ENCODE results near the gene TSEN54.

Gene TSEN54

DNA sequence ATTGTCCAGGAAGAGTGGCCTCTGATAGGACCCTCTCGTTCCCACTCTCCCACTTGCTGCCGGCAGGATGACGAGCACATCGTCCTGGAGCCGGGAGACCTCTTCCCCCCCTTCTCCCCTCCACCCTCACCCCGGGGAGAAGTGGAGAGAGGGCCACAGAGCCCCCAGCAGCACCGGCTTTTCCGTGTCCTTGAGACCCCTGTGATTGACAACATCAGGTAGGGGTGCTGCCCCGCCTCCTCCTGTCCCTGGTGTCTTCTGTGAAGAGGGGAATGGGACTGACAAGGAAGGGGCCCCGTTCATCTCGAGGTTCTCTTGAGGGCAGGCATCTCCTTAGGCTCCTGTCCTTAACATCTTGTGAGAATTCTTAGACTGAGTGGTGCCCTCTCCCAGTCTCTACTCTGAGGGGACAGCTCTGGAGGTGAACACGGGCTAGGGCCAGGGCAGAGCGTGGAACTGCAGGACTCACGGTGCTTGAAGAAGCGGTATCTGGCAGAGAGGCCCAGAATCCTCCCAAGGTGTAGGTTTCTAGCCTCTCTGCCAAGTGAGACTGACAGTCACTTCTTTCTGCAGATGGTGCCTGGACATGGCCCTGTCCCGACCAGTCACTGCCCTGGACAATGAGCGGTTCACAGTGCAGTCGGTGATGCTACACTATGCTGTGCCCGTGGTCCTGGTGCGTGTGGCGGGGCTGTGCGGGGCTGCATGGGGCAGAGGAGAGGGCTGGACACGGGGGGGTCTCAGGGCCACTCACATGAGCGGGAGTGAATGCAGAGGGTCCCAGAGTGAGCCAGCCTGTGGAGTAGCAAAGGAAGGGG, 27.4 kb upstream of the TSEN54 start:
- DNase-seq (ENCODE audit: low read depth in 2 of 2): no peak

DNA sequence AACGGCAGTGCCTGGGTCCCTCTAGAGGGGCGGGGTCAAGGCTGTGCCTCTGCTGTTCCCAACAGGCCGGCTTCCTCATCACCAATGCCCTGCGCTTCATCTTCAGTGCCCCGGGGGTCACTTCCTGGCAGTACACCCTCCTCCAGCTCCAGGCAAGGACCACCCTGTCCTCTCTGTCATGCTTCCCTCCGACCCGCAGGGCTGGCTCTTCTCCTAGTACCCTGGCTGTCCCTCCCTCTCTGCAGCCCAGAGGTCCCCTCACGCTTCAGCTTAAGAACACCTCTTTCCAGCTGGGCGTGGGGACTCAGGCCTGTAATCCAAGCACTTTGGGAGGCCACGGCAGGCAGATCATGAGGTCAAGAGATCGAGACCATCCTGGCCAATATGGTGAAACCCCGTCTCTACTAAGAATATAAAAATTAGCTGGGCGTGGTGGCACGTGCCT, 26.8 kb upstream of the TSEN54 start:
- DNase-seq (ENCODE audit: low read depth in 2 of 2): no peak

DNA sequence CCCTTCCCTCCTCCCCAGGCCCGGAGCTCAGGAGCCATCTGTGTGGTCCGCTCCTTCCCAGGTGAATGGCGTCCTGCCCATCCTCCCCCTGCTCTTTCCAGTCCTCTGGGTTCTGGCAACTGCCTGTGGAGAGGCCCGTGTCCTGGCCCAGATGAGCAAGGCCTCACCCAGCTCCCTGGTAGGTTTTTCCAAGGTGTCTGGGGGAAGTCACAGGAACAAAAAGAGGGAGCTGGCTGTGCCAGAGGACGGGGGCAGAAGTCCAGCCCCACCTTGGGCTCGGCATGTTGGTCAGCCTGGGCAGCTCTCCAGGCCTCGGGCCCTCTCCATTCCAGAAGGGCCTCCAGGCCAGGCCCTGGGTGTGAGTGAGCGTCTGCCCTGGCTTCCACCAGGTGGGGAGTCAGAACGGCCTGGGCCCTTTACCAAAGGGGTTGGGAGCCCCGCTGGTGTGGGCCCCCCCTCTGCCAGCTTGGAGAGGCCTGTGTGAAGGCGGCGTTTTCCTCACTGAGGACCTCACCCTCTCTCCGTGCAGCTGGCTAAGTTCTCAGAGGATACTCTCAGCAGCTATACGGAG, 26.1 kb upstream of the TSEN54 start:
- no peak for DNase-seq (ENCODE audit: low read depth in 2 of 2)

DNA sequence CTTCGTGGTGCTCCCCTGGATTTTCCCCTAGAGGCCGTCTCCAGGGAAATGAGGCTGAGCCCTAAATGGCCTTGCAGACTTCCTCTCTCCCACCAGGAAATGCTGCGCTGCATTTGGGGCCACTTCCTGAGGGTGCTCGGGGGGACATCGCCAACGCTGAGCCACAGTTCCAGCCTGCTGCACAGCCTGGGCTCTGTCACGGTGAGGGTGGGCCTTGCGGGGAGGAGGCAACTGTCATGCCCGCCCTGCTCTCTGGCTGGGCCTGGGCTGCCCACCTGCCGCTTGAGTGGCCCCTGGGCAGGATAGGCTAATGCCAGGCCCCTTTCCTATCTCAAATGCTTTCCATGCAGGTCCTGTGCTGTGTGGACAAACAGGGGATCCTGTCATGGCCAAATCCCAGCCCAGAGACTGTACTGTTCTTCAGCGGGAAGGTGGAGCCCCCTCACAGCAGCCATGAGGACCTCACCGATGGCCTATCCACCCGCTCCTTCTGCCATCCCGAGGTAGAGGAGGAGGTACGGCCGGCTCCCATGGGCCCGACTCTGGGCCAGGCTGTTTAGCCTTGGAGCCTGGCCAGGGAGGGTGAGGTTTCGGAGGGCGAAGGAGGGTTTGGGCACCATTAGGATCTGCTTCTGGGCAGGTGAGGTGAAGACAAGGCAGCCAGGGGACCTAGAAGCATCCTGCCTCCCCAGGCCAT, 25.2 kb upstream of the TSEN54 start:
- DNase-seq (ENCODE audit: low read depth in 2 of 2): no peak

DNA sequence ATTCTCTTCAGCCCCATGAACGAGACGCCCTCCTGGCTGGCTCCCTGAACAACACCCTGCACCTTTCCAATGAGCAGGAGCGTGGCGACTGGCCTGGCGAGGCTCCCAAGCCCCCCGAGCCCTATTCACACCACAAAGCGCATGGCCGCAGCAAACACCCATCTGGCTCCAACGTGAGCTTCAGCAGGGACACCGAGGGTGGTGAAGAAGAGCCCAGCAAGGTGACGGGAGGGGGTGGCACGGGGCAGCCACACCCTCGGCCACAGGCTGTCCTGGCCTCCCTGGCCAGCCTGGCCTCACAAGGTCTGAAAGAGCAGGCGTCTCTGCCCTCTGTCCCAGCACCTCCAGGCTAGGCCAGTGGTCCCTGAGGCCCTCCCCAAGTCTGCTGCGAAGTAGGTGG, 24.6 kb upstream of the TSEN54 start:
- no peak for DNase-seq (ENCODE audit: low read depth in 2 of 2)

DNA sequence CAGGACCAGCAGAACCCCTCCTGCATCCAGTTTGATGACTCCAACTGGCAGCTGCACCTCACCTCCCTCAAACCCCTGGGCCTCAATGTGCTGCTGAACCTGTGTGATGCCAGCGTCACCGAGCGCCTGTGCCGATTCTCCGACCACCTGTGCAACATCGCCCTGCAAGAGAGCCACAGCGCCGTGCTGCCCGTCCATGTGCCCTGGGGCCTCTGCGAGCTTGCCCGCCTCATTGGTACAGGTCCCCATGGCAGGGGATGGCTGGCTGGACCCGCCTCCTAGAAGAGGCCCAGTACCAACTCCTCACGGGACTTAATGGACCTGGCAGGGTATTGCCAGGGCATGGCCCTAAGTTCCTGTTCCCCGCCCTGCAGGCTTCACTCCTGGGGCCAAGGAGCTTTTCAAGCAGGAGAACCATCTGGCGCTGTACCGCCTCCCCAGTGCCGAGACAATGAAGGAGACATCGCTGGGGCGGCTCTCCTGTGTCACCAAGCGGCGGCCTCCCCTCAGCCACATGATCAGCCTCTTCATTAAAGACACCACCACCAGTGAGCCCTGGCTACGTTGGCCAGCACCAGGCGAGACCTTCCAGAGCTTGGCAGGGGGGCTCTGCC, 23.7 kb upstream of the TSEN54 start:
- DNase-seq (ENCODE audit: low read depth in 2 of 2): no peak

DNA sequence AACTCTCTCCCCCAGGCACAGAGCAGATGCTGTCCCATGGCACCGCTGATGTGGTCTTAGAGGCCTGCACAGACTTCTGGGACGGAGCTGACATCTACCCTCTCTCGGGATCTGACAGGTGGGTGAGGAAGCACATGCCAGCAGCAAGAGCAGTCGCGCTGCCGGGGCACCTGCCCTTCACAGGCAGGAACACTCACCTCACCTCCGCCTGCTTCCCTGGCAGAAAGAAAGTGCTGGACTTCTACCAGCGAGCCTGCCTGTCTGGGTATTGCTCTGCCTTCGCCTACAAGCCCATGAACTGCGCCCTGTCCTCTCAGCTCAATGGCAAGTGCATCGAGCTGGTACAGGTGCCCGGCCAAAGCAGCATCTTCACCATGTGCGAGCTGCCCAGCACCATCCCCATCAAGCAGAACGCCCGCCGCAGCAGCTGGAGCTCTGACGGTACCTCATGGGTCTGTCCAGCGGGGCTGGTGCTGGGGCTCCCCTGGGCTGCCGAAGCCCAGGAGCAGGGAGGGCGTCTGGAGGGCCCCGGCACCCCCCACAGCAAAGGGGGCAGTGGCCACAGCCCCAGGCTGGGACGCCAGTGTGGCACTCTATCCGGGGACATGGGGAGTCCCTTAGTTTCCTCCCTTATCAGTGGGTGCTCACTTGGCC, 22.7 kb upstream of the TSEN54 start:
- DNase-seq (ENCODE audit: low read depth in 2 of 2): no peak

DNA sequence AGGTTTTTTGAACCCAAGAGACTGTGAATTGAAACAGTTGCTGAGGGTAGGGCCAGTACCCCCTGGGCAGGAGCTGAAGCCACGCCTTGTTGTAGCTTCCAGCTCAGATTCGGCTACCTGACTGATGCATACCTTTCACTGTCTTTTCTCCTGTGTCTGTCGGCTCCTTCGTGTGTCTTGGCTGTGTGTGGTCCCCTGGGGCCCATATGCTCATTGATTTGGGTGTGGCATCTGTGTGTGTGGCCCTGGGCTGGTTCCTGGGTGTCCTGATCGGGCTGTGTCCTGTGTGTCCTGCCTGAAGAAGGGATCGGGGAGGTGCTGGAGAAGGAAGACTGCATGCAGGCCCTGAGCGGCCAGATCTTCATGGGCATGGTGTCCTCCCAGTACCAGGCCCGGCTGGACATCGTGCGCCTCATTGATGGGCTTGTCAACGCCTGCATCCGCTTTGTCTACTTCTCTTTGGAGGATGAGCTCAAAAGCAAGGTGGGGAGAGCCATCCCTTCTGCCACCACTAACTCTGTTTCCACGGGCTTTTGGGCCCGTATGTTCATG, 21.9 kb upstream of the TSEN54 start:
- DNase-seq (ENCODE audit: low read depth in 2 of 2): no peak

DNA sequence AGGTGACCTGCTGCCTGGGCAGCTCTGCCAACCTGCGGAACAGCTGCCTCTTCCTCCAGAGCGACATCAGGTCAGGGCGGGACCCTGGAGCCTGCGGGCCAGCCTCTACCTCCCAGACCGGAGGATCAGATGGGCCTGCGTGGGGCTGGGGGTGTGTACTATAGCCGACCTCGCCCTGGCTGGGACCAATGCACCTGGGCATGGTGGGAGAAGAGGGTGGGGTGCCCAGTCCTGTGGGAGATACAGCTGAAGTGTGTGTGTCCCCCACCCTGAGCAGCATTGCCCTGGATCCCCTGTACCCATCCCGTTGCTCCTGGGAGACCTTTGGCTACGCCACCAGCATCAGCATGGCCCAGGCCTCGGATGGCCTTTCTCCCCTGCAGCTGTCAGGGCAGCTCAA, 20.3 kb upstream of the TSEN54 start:
- DNase-seq (ENCODE audit: low read depth in 2 of 2): no peak

DNA sequence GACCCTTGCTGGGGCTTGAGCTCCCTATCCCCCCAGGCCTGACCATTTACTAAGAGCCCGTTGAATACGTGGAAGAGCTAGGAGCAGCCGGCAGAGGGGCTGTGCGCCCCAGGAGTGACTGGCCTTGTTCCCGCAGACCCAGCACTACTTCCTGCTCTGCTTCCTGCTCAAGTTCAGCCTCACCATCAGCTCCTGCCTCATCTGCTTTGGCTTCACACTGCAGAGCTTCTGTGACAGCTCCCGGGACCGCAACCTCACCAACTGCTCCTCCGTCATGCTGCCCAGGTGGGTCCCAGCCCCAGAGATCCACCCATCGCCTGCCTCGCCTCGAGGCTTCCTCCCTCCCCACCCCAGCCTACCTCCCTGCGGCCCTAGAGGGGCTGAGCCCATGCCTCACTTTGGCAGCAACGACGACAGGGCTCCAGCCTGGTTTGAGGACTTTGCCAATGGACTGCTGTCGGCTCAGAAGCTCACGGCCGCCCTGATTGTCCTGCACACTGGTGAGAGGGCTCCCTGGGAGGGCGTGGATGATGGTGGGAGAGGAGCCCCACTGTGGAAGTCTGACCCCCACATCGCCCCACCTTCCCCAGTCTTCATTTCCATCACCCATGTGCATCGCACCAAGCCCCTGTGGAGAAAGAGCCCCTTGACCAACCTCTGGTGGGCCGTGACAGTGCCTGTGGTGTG, 18.1 kb upstream of the TSEN54 start:
- no peak for DNase-seq (ENCODE audit: low read depth in 2 of 2)

DNA sequence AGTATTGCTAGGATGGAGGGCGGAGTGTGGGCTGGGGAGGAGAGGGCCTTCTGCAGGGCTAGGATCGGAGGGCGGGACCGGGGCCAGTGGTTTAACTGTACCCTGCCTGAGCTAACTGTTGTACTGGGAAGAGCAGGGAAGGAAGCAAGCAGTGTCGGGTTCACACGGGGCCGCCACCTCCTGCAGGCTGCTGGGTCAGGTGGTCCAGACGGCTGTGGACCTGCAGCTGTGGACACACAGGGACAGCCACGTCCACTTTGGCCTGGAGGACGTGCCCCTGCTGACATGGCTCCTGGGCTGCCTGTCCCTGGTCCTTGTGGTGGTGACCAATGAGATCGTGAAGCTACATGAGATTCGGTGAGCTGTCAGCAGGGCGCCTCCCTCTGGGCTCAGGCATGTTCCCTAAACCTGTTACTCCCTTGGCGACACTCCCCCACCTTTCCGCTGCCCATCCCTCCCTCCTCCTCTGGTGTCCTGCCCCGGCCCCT, 17.6 kb upstream of the TSEN54 start:
- no peak for DNase-seq (ENCODE audit: low read depth in 2 of 2)

DNA sequence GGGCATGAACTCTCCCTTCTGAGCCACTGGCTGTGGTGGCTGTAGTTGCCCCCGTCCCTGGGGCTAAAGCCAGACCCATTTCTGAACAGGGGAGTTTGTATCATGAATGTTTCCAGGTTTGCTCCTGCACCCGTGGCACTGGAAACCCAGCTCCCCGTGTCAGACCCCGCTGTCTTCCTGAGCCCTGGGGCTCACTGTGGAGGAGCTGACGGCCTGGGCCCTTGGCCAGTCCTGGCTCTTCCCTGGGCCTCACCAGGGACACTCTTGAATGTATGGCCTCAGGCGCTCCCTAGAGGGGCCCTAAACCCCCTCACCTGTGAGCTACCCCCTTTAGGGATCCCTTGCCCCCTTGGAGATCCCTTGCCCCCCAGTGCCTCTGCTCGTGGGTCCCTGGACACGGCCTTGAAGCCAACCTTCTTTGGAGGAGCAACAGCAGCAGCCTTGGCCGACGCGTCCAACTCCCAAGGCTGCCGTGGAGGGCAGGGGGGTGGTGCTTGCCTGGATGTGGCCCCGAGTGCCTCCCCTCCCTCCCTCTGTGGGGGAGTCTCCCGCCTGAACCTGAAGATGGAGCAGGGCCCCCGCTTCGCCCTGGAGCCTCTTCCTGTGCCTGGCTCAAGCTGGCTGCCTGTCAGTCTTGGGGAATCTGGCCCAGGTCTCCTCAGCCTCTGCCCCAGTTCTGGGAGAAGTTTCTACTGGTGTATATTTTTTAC, 16.9 kb upstream of the TSEN54 start:
- DNase-seq (ENCODE audit: low read depth in 2 of 2): no peak

DNA sequence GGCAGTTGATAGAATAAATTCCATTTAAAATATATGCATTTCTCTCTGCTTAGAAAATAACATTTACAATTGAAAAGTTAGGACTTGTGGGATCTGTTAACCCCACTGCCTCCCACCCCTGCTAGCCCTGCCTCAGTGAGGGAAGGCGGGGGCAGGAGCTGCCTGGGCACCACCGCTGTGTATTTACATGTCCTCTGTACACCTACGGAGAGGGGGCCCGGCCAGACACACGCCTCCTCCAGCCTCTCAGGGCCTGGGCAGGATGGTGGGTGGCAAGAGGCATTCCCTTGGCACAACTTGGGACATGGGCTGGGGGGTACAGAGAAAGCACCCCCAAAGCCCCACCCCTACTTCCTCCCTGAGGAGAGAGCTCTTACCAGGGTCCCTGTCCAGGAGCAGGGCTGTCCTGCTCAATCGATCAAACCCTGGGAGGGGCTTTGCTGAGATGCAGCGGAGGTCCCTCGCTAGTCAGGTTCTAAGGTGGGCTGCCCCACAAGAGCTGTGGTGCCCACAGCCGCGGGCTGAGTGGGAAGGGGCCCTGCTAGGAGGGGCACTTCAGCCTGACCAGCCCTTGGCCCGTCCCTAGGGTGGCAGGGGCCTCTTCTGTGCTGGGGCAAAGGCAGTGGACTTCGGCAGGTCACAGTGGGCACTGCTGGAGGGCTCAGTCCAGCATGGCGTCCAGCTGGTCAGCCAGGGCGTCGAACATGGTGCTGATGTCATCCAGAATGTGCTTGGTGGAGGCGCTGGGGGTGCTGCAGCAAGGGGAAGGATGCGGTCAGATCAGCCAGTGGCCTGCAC, 15.7 kb upstream of the TSEN54 start:
- no peak for DNase-seq (ENCODE audit: low read depth in 2 of 2)

DNA sequence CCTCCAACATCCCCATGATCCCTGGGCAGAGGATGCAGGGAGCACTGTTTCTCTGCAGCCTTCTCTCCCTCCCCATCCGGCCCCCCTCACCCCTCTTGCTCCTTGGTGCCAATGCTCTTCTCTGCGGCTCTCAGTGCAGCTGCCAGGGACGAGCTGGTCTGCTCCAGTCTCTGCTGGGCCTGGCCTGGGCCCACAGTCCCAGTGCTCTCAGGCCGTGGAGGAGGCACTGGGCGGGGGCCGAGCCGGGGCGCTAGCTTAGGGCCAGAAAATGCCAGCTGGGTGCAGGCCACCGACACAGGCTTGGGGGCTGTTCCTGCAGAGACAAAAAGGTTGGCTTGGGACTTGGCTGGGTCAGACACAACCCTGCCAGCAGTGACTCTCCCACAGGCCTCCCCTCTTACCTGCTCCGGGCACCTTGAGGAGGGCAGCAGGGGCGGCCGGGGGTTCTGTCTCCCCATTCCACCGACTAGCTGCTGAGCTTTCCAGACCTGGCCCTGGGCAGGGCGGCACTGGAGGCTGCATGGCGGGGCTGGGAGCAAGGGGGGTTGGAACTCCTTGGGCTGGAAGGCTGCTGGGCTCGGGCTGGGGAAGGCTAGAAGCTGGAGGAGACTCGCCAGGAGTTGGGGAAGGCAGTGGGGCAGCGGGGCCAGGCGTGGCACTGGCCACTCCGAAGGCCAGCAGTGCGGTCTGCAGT, 14.8 kb upstream of the TSEN54 start:
- DNase-seq (ENCODE audit: low read depth in 2 of 2): no peak

DNA sequence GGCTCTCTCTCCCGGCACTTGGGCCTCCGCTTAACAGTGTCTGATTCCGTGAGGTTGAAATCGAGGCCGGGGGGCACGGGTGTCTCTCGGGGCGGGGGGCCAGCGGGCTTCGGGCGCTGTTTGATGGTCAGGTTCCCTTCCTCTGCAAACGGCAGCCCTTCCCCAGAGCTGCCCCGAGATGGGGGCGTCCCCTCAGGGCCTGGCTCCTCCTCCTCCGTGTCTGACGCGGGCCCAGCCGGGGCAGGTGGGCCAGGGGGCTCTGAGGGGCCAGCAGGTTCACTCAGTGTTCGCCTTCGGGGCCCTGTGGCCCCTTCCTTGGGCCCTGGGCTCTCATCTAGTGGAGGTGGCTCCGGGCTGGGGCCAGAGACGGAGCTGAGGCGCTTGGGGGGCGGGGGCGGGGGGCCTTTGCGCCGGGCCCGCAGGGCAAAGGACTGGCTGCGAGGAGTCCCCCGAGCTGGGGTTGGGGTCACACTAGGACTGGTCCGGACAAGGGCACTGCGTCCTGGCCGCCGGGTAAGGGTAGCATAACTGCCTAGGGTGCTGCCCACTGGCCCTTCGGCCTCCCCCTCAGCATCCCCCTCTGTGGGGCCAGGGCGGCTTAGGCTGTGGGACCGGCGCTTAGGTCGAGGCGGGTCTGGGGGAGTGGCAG, 14.1 kb upstream of the TSEN54 start:
- no peak for DNase-seq (ENCODE audit: low read depth in 2 of 2)

DNA sequence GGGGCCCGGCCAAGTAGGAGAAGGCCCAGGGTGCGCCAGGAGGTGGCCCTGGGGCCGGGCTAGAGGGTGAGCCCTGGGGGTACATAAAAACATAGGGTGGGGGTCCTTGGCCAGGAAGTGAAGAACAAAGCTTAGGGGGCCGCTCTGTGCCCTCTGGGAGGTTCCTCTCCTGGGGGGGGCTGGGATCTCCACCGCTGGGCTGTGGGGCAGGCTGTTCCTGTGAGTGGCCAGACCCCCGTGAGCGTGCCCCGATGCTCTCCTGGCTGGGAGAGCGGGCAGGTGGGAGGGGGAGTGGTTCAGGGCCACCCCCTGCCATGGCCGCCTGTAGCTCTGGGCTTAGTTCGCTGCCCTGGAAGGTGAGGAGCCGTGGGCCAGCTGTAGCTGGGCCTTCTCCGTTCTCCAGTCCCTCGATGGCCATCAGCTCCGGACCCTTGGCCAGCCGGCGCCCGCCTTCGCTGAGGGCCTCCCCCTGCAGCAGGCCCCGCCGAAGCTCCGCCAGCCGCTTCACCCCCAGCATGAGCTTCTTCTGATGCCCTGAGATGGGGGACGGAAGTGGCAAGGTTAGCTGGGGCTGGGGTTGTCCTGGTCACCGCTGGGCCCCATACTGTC, 13.5 kb upstream of the TSEN54 start:
- no peak for DNase-seq (ENCODE audit: low read depth in 2 of 2)

DNA sequence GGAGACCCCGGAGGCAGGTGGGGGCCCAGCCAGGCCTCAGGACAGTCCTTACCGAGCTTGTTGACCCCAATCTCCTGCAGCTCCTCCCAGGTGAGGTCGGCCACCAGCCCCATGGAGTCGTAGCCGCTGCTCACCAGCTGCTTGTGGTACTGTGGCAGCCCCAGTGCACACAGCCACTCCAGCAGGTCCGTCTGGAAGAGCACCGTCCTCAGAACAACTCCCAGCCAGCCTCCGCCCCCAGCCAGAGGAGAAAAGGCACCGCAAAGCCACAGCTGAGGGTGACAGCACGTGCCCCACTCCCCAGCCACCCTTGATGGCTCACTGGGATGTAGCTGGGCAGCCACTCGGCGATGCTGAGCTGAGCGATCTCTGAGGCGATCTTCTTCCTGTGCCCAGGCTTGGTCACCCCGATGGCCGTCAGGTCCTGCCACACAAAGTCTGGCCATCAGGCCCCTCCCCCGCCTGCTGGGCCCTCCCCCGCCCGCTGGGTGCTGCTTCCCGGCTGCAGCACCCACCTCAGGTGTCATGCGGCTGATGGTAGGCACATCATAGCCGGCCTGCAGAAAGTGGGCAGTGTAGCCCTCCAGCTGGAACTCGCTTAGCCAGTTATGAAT, 12.9 kb upstream of the TSEN54 start:
- DNase-seq (ENCODE audit: low read depth in 2 of 2): no peak

DNA sequence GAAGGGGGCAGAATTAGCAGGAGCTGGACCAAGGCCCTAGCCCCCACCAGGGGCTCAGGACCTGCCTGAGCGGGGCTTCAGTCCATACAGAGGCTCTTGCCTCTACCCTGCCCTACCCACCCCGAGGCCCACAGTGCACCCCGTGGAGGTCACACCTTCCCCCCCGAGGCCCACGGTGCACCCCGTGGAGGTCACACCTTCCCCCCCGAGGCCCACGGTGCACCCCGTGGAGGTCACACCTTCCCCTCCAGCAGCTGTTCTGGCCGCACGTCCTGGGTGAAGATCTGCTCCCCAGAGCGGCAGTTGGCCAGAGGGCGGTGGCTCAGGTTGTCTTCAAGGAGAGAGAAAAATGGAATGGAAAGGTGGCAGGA, 12.4 kb upstream of the TSEN54 start:
- DNase-seq (ENCODE audit: low read depth in 2 of 2): no peak
